NCI-H146 (cell line): Measurements from ENCODE around the gene SHISA8.
A peak's percentile ranks its signal among the peaks of the same experiment; 100 is the strongest.
"Not testable (repeated sequence)": the region's sequence is repeated elsewhere in the genome, so short reads cannot be mapped to it uniquely, and the experiment has no call there.

Experiments used
- DNase-seq: peaks from one replicate; lab custom pipeline; 2025; lab: John Stamatoyannopoulos, UW

SHISA8 gene

GRCh38 chr22:41915035-41915785 lies at the start of gene SHISA8:
Gene SHISA8 (minus strand): TSS chr22:41915074. CDS start chr22:41914667, 407 bp downstream.
- peak; percentile 52 for DNase-seq

- no peak for DNase-seq
These were observed 49.2 kb upstream of the SHISA8 start for GRCh38 chr22:41964112-41964491.

GRCh38 chr22:41963453-41964111 lies 48.7 kb upstream of the SHISA8 start:
- no peak for DNase-seq

GRCh38 chr22:41957941-41958556 lies 43.2 kb upstream of the SHISA8 start:
- DNase-seq: no peak

- no peak for DNase-seq
These were observed 37.8 kb upstream of the SHISA8 start for GRCh38 chr22:41952713-41953112.

- DNase-seq: no peak
These were observed 37.1 kb upstream of the SHISA8 start, which contains the start of gene SMIM45 for GRCh38 chr22:41951898-41952474. Gene SMIM45 (plus strand): TSS chr22:41952150.

GRCh38 chr22:41949297-41949965 lies 34.6 kb upstream of the SHISA8 start:
- no peak for DNase-seq

GRCh38 chr22:41948928-41949296 lies 34.0 kb upstream of the SHISA8 start:
- not testable (repeated sequence) for DNase-seq

GRCh38 chr22:41948142-41948541 lies 33.3 kb upstream of the SHISA8 start:
- no peak for DNase-seq

- no peak for DNase-seq
These were observed 32.7 kb upstream of the SHISA8 start for GRCh38 chr22:41947424-41948080.

- DNase-seq: peak; percentile 94
These were observed 32.0 kb upstream of the SHISA8 start, which contains the start of gene CENPM for GRCh38 chr22:41946629-41947423. Gene CENPM (minus strand): TSS chr22:41947152. CDS start chr22:41947076, 76 bp downstream.

GRCh38 chr22:41943661-41944209 lies 28.9 kb upstream of the SHISA8 start:
- no peak for DNase-seq

GRCh38 chr22:41940832-41941765 lies 26.2 kb upstream of the SHISA8 start:
- DNase-seq: peak; percentile 40

- DNase-seq: no peak
These were observed 25.3 kb upstream of the SHISA8 start for GRCh38 chr22:41939981-41940831.

- DNase-seq: no peak
These were observed 22.0 kb upstream of the SHISA8 start for GRCh38 chr22:41936894-41937169.

GRCh38 chr22:41935509-41935908 lies 20.6 kb upstream of the SHISA8 start:
- no peak for DNase-seq

- no peak for DNase-seq
These were observed 20.1 kb upstream of the SHISA8 start for GRCh38 chr22:41935015-41935351.

- DNase-seq: no peak
These were observed 19.6 kb upstream of the SHISA8 start for GRCh38 chr22:41934284-41935014.
